Trophoblast cell (in vitro differentiated cells and primary cell): ENCODE results near the gene TMEM30A.
A peak's percentile ranks its signal among the peaks of the same experiment; 100 is the strongest.

Experiments
- DNase-seq, 2 donors: peaks; one replicate each; pipeline ENCODE4 v3.0.0-alpha.2; 2016
- H2AFZ ChIP-seq: 2 replicates; pipeline ENCODE4 v1.6.1; 2013; ENCODE audit warnings: low read length, moderate library complexity, mild to moderate bottlenecking; ENCODE audit not compliant: insufficient read depth, poor library complexity
- H2AK5ac ChIP-seq: 2 replicates; pipeline ENCODE4 v1.6.1; 2013; ENCODE audit warnings: mild to moderate bottlenecking, low read length
- H2BK120ac ChIP-seq: 2 replicates; pipeline ENCODE4 v1.6.1; 2013; ENCODE audit warnings: low read length, mild to moderate bottlenecking, moderate library complexity; ENCODE audit not compliant: insufficient read depth, poor library complexity
- H2BK12ac ChIP-seq: 2 replicates; pipeline ENCODE4 v1.6.1; 2013; ENCODE audit warnings: mild to moderate bottlenecking, low read length, moderate library complexity
- H2BK5ac ChIP-seq: 2 replicates; pipeline ENCODE4 v1.6.1; 2013; ENCODE audit warnings: low read length, low read depth, moderate library complexity, mild to moderate bottlenecking; ENCODE audit not compliant: poor library complexity
- H3K14ac ChIP-seq: 2 replicates; pipeline ENCODE4 v1.6.1; 2013; ENCODE audit warnings: mild to moderate bottlenecking, low read length
- H3K18ac ChIP-seq: 2 replicates; pipeline ENCODE4 v1.6.1; 2013; ENCODE audit warnings: mild to moderate bottlenecking, low read length
- H3K23ac ChIP-seq: 2 replicates; pipeline ENCODE4 v1.6.1; 2013; ENCODE audit warnings: low read length
- H3K27ac ChIP-seq: 2 replicates; pipeline ENCODE4 v1.5.1; 2013; ENCODE audit warnings: low read depth, mild to moderate bottlenecking, inconsistent platforms, low read length, moderate library complexity
- H3K27me3 ChIP-seq: 2 replicates; pipeline ENCODE4 v1.6.1; 2013; ENCODE audit warnings: inconsistent platforms, mild to moderate bottlenecking, low read length, moderate library complexity; ENCODE audit not compliant: insufficient read depth
- H3K36me3 ChIP-seq, 2 experiments: 1 replicate in 1 of 2; 2 replicates in 1 of 2; pipeline ENCODE4 v1.6.1; 2013; ENCODE audit warnings: low read length in 2 of 2, mild to moderate bottlenecking in 2 of 2, moderate library complexity in 1 of 2; ENCODE audit not compliant: insufficient read depth in 2 of 2, control insufficient read depth in 1 of 2
- H3K4ac ChIP-seq: 2 replicates; pipeline ENCODE4 v1.6.1; 2013; ENCODE audit warnings: low read depth, mild to moderate bottlenecking, low read length, moderate library complexity
- H3K4me1 ChIP-seq, 2 experiments: 1 replicate in 1 of 2; 2 replicates in 1 of 2; pipeline ENCODE4 v1.6.1; 2013; ENCODE audit warnings: low read length in 2 of 2, mild to moderate bottlenecking in 2 of 2, moderate library complexity in 1 of 2; ENCODE audit not compliant: insufficient read depth in 2 of 2, control insufficient read depth in 1 of 2
- H3K4me2 ChIP-seq: 2 replicates; pipeline ENCODE4 v1.6.1; 2013; ENCODE audit warnings: inconsistent platforms, mild to moderate bottlenecking, low read length, moderate library complexity
- H3K4me3 ChIP-seq: 2 replicates; pipeline ENCODE4 v1.5.1; 2013; ENCODE audit warnings: mild to moderate bottlenecking, low read depth, low read length, inconsistent platforms
- H3K79me1 ChIP-seq: one replicate; pipeline ENCODE4 v1.6.1; 2013; ENCODE audit warnings: low read length
- H3K79me2 ChIP-seq: 2 replicates; pipeline ENCODE4 v1.6.1; 2013; ENCODE audit warnings: low read length, mild to moderate bottlenecking; ENCODE audit not compliant: control insufficient read depth, insufficient read depth, poor library complexity
- H3K9ac ChIP-seq: 2 replicates; pipeline ENCODE4 v1.6.1; 2013; ENCODE audit warnings: mild to moderate bottlenecking, low read length
- H3K9me3 ChIP-seq: 2 replicates; pipeline ENCODE4 v1.6.1; 2013; ENCODE audit warnings: low read depth, mild to moderate bottlenecking, control low read depth, inconsistent platforms, low read length; ENCODE audit not compliant: insufficient read depth
- H4K12ac ChIP-seq: 2 replicates; pipeline ENCODE4 v1.6.1; 2013; ENCODE audit warnings: low read depth, mild to moderate bottlenecking, low read length, moderate library complexity
- H4K8ac ChIP-seq: 2 replicates; pipeline ENCODE4 v1.6.1; 2013; ENCODE audit warnings: low read depth, mild to moderate bottlenecking, low read length, moderate library complexity
- H4K91ac ChIP-seq: one replicate; pipeline ENCODE4 v1.6.1; 2013; ENCODE audit warnings: low read depth, mild to moderate bottlenecking, low read length, moderate library complexity
- WGBS: extraction: QIAGEN DNeasy Blood & Tissue Kit; methylation state at CpG from one replicate; pipeline ENCODE4 v1.1.7; 2013; ENCODE audit warnings: missing lambda C conversion rate; ENCODE audit not compliant: insufficient read length, insufficient coverage; ENCODE audit errors: extremely low coverage; 5-methylcytosine and 5-hydroxymethylcytosine counted together

The TMEM30A gene

GRCh38 chr6:75281653-75282052, 2.9 kb downstream of the TMEM30A start:
- H3K4ac ChIP-seq: no peak overlapping the region
- H2BK120ac ChIP-seq: no peak overlapping the region
- H4K12ac ChIP-seq: no peak overlapping the region
- no peak overlapping the region for H2AFZ ChIP-seq
- no peak overlapping the region for H3K18ac ChIP-seq
- no peak overlapping the region for H2BK5ac ChIP-seq
- no peak overlapping the region for H4K8ac ChIP-seq
- no peaks in the 10 kb centered on the region for H3K9me3 ChIP-seq
- no peak for DNase-seq
- peaks cover 13% of the 10 kb centered on the region for H3K79me2 ChIP-seq
- no peak overlapping the region for H3K27ac ChIP-seq
- H3K36me3 ChIP-seq: no peaks in the 10 kb centered on the region
- H4K91ac ChIP-seq: no peak overlapping the region
- H2AK5ac ChIP-seq: no peak overlapping the region
- H2BK12ac ChIP-seq: no peak overlapping the region
- no peak overlapping the region for H3K4me3 ChIP-seq
- H3K9ac ChIP-seq: no peak overlapping the region
- H3K14ac ChIP-seq: no peak overlapping the region
- H3K23ac ChIP-seq: no peak overlapping the region
- H3K27me3 ChIP-seq: no peaks in the 10 kb centered on the region
- no peak overlapping the region for H3K4me2 ChIP-seq
- peaks cover 13% of the 10 kb centered on the region for H3K79me1 ChIP-seq
- peaks cover 0 to 12% of the 10 kb centered on the region in 2 experiments for H3K4me1 ChIP-seq

DNA sequence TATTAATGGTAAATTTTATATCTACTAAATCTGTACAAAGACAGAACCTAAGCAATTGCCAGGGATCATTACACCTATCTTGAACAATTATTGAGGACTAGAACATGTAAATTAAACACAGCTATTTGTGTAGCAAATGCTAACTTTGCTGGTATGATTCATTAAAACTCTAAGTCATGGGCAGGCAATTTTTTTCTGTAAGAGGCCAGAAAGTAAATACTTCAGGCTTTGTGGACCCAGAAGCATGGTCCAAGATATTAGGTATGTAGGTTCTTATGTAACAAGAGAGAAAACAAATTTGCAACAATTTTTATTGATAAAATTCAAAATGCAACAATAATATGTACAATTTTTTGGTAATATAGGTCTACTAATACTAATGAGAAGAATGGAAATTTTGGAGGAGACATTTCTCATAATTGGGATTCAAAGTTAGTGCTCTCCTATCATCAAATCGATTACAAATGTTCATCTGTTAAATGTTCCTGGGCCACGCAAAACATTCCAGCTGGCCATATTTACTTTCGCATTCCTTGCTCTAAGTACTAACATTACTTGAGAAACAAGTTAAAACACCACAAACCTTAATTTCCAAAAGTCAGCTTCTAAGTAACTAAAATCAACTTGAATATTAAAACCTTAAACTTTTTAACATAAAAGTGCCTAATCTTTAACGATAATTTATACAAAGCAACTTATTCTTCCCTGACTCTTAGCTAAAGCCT, 4.3 kb downstream of the TMEM30A start:
- Histone ChIP-seq H3K4me1 (peaks cover 0 to 10% of the 10 kb centered on the region in 2 experiments), H3K4ac (no peak overlapping the region), H3K27me3 (no peaks in the 10 kb centered on the region), H2BK5ac (no peak overlapping the region), H3K9me3 (no peaks in the 10 kb centered on the region), H3K18ac (no peak overlapping the region), H3K4me2 (peak overlapping the region; percentile 51), H3K14ac (no peak overlapping the region), H4K91ac (no peak overlapping the region), H2BK12ac (no peak overlapping the region), H2AK5ac (no peak overlapping the region), H2AFZ (no peak overlapping the region), H3K4me3 (no peak overlapping the region), H4K8ac (no peak overlapping the region), H4K12ac (no peak overlapping the region), H3K9ac (no peak overlapping the region), H2BK120ac (no peak overlapping the region), H3K79me1 (peaks cover 10% of the 10 kb centered on the region), H3K79me2 (peaks cover 19% of the 10 kb centered on the region), H3K36me3 (peaks cover 0 to 6% of the 10 kb centered on the region in 2 experiments), H3K27ac (no peak overlapping the region), H3K23ac (no peak overlapping the region)
- 100% methylated on average over 1 of the region's 4 CpGs for WGBS
- DNase-seq: no peak

- Histone ChIP-seq H2BK120ac (no peak overlapping the region), H3K4me3 (no peak overlapping the region), H3K9ac (no peak overlapping the region), H4K12ac (no peak overlapping the region), H4K8ac (no peak overlapping the region), H3K14ac (no peak overlapping the region), H3K36me3 (peaks cover 0 to 6% of the 10 kb centered on the region in 2 experiments), H3K4me1 (peaks cover 0 to 10% of the 10 kb centered on the region in 2 experiments), H3K79me2 (peaks cover 18% of the 10 kb centered on the region), H4K91ac (no peak overlapping the region), H3K18ac (no peak overlapping the region), H3K79me1 (peaks cover 8% of the 10 kb centered on the region), H2AK5ac (no peak overlapping the region), H3K27ac (no peak overlapping the region), H2BK5ac (no peak overlapping the region), H3K23ac (no peak overlapping the region), H3K4me2 (no peak overlapping the region), H2BK12ac (no peak overlapping the region), H3K27me3 (no peaks in the 10 kb centered on the region), H2AFZ (no peak overlapping the region), H3K4ac (no peak overlapping the region), H3K9me3 (no peaks in the 10 kb centered on the region)
- DNase-seq: peak in 1 of 2 donors; percentile 29
- no CpG with 5 or more reads among the region's 2 CpGs for WGBS
Observed at GRCh38 chr6:75279418-75279817, 5.2 kb downstream of the TMEM30A start.

- no peak overlapping the region for H2AK5ac ChIP-seq
- peak overlapping the region; percentile 59 for H2BK5ac ChIP-seq
- no peak overlapping the region for H2BK120ac ChIP-seq
- peaks cover 0 to 10% of the 10 kb centered on the region in 2 experiments for H3K4me1 ChIP-seq
- no peaks in the 10 kb centered on the region for H3K27me3 ChIP-seq
- no peak overlapping the region for H2AFZ ChIP-seq
- DNase-seq: no peak
- H3K36me3 ChIP-seq: peaks cover 0 to 6% of the 10 kb centered on the region in 2 experiments
- H3K23ac ChIP-seq: no peak overlapping the region
- peaks cover 3% of the 10 kb centered on the region for H3K79me1 ChIP-seq
- H3K27ac ChIP-seq: no peak overlapping the region
- no peaks in the 10 kb centered on the region for H3K9me3 ChIP-seq
- H3K9ac ChIP-seq: no peak overlapping the region
- H4K12ac ChIP-seq: no peak overlapping the region
- H3K18ac ChIP-seq: no peak overlapping the region
- H3K4ac ChIP-seq: peak overlapping the region; percentile 85
- H3K14ac ChIP-seq: no peak overlapping the region
- H4K8ac ChIP-seq: no peak overlapping the region
- no peak overlapping the region for H3K4me2 ChIP-seq
- H2BK12ac ChIP-seq: no peak overlapping the region
- no peak overlapping the region for H4K91ac ChIP-seq
- no CpG with 5 or more reads among the region's 4 CpGs for WGBS
- H3K79me2 ChIP-seq: peaks cover 13% of the 10 kb centered on the region
- H3K4me3 ChIP-seq: no peak overlapping the region
Observed at GRCh38 chr6:75278474-75279077, 6.0 kb downstream of the TMEM30A start.
